GM12864 (cell line): Measurements from ENCODE around the gene GALT.

Experiments
- DNase-seq: peaks from one replicate; pipeline ENCODE4 v3.0.0-alpha.2; 2011; ENCODE audit warnings: low read depth
- H3K4me3 ChIP-seq: 2 replicates; pipeline ENCODE4 v1.5.1; 2011; ENCODE audit warnings: mild to moderate bottlenecking, low read depth, low read length, control low read depth
- TF ChIP-seq, protein P1 (sequence below): IDR thresholded peaks from 2 replicates; pipeline ENCODE4 v1.5.1; 2011; ENCODE audit warnings: low read depth, mild to moderate bottlenecking, moderate library complexity, low read length, control low read depth, inconsistent platforms; ENCODE audit errors: missing control alignments

The GALT gene

DNA sequence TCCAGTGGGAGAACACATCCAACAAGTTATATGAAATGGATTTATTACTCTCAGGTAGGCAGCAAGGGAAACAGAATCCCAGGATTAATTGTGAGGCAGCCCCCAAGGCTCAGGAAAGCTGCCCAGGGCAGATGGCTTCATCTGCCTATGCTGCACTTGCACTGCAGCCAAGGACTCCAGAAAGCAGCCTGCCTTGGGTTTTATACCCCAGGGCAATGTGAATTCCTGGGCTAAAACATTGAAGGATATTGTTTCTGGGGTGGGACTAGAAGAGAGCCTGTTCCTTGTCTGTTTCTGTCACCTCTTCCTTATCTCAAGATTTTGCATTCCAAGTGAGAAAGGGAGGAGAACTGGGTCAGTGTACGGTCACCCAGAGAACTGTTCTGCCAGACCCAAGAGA is 24.8 kb downstream of the GALT start:
- DNase-seq: no peak
- TF ChIP-seq, protein P1, sequence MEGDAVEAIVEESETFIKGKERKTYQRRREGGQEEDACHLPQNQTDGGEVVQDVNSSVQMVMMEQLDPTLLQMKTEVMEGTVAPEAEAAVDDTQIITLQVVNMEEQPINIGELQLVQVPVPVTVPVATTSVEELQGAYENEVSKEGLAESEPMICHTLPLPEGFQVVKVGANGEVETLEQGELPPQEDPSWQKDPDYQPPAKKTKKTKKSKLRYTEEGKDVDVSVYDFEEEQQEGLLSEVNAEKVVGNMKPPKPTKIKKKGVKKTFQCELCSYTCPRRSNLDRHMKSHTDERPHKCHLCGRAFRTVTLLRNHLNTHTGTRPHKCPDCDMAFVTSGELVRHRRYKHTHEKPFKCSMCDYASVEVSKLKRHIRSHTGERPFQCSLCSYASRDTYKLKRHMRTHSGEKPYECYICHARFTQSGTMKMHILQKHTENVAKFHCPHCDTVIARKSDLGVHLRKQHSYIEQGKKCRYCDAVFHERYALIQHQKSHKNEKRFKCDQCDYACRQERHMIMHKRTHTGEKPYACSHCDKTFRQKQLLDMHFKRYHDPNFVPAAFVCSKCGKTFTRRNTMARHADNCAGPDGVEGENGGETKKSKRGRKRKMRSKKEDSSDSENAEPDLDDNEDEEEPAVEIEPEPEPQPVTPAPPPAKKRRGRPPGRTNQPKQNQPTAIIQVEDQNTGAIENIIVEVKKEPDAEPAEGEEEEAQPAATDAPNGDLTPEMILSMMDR: no peak
- no peak overlapping the region for H3K4me3 ChIP-seq

DNA sequence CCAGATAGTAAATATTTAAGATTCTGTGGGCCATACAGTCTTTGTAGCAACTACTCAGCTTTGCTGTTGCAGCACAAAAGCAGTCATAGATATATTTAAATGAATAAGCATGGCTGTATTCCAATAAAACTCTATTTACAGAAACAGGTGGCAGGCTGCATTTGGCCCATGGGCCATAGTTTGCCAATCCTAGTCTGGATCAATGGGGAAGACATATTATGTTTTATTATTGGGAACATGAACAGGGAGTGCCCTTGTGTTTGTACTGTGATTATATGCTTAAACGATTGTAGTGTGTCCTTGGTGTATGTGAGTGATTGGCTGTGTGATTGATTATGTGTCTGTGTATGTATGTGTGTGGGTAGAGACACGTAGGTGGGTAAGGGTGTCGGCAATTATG is 28.0 kb downstream of the GALT start:
- TF ChIP-seq, protein P1: no peak
- DNase-seq: no peak
- H3K4me3 ChIP-seq: no peak overlapping the region

DNA sequence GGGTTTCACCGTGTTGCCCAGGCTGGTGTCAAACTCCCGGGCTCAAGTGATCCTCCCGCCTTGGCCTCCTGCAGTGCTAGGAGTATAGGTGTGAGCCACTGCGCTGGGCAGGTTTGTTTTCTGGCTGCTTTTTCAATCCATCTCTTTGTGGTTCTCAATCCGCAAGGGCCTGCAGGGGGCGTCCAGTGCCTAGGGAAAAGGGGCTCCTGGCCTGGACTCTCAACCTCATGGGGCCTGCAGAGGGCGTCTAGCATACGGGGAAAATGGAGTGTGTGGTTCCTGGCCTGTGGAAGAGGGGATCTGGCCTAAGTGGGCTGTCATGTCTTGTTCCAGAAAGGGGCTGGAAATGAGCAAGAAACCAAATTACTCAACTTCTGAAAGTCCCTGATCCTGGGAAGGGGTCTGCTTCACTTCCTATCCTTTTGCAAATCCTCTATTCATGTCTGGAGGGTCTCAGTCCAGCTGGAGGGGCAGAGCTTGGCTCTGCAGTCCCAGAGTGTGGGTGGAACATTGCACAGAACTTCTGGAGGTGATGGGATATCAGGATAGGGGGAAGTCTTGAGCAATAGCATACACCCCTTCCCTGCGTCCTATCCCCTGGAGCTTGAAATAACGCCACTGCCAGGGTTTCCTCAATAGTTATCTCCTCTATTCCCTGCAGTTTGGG is 28.7 kb downstream of the GALT start:
- TF ChIP-seq, protein P1: peak; percentile 79
- DNase-seq: no peak
- no peak overlapping the region for H3K4me3 ChIP-seq

DNA sequence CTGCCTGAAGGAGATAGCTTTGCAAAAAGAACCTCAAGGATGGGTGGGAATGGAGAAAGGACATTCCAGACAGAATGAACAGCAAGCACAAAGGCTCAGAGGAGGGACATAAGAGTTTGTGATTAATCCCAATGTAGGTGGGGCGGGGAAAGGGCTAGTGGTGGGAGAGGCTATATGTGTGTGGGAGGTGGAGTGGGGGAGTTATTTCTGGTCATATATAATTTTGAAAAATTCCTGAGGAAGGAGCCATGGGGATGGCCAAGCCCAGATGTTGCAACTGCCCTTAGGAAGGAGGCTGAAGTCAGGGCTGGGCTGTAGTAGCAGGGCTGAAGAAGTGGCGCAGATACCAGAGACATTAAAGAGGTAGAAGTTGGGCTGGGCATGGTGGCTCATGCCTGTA is 29.4 kb downstream of the GALT start:
- no peak overlapping the region for H3K4me3 ChIP-seq
- TF ChIP-seq, protein P1: no peak
- no peak for DNase-seq

DNA sequence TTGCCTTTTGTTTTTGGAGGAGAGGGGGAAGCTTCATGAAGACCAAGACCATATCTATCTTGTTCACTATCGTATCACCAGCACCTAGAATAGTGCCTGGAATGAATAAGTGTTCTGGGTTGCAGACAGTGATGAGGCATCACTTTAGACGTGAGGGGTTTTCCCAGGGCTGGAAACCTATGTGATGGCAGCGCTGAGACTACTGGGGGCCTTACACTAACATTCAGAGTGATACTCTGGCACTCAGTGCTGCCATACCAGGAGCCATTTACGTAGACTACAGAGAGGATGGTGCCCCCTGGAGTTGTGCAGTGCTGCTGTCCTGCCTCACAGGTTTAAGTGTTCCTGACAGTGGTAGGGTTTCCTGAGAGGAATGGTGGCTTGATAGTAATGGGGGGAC is 37.7 kb downstream of the GALT start:
- no peak overlapping the region for H3K4me3 ChIP-seq
- no peak for DNase-seq
- TF ChIP-seq, protein P1: peak; percentile 22

DNA sequence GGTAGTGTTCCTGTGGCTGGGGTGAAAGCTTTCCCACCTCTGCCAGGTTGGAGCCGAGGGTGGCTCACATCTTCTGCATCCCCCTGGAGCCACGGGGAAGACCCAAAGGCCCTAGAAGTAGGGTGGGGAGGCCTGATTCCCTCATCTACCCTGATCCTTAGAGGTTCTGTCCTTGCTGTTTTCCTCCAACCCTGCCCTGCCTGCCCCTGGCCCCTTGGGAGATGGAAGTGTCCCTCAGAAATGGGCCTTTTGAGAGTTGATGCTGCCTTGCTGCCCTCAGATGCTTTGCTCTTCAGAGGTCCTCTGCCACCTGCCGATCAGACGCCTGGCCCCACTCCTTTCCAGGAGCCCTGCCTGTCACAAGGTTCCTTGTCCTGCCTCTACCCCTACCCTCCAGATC is 38.3 kb downstream of the GALT start:
- no peak for DNase-seq
- H3K4me3 ChIP-seq: no peak overlapping the region
- TF ChIP-seq, protein P1: no peak

DNA sequence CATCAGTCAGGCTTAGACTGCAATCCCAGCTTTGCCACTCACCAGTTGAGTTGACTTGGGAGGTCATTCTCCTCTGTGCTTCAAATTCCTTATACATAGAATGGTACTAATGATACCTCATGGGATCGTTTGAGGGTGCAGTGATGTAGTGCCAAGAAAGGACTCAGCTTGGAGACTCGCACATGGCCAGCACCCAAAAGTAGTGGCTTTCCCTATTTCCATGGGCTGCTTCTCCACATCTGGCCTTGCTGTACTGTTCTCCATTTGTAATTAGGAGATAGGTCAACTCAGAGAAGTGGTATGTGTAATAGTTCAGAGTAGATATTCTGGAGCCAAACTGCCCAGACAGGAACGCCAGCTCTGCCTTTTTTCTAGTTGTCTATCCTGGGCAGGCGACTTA is 39.1 kb downstream of the GALT start:
- TF ChIP-seq, protein P1: no peak
- no peak overlapping the region for H3K4me3 ChIP-seq
- no peak for DNase-seq
